KBM-7 (cell line): Measurements from ENCODE around the gene SEBOX.
A peak's percentile ranks its signal among the peaks of the same experiment; 100 is the strongest.

Source experiments
- DNase-seq: peaks from one replicate; pipeline ENCODE4 v3.0.0-alpha.2; 2015
- in situ Hi-C: fragments of 300-500 bp; cut with MboI; formaldehyde crosslinking; loops from 2 replicates; pipeline ENCODE4 v1.14.3; 2020; ENCODE audit warnings: low sequenced_read_pairs, low pct_unique_long_range_greater_than_20kb, mixed read lengths

The SEBOX gene, protein sequence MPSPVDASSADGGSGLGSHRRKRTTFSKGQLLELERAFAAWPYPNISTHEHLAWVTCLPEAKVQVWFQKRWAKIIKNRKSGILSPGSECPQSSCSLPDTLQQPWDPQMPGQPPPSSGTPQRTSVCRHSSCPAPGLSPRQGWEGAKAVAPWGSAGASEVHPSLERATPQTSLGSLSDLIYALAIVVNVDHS

DNA sequence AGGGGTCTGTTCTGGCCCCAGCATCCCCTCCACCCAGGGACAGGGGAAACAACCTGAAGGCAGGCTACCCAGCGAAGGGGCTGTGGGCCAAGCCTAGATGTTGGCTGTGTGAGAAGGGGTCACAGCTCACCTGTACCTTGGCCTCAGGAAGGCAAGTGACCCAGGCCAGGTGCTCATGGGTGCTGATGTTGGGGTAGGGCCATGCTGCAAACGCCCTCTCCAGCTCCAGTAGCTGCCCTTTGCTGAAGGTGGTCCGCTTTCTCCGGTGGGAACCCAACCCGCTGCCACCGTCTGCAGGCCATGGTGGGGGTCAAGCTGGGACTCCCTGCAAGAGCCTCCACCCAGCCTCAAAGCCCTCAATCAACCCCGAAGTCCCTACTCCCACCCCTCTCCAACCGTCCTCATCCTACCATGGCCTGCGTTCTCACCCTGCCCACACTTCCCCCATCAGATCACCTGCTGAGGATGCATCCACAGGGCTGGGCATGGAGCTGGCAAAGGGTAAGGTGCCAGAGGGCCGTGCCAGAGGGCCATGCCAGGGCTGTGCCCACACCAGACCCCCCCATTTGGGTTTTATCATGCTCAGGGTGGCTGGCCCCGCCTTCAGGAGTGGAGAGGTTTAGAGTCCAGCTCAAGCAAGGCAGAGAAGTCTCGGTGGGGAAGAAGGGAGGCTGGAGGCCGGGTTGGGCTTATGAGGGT lies at the start of gene SEBOX:
Gene SEBOX (minus strand): TSS at position 535 of the 699 bp plus-strand sequence. CDS start 48 bp downstream, at position 487.
- in situ Hi-C loops: no loop called here
- DNase-seq: no peak

DNA sequence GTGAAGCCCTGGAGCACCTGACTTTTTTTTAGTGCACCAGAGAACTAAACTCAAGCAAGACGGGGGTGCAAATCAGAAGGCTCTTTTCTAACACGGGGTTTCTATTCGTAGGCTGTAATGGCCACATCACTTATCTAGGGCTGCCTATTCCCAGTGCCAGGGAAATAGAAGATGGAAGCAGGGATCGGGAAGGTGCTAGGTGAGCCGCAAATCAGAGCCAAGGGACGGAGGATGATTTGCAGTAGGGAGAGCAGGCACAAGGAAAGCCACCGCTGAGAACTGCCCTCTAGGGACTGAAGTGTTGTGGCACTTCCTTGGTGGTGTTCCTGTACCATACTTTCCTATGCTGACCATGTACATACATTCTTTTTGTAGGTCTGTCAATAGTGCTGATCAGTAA lies 48.8 kb upstream of the SEBOX start:
- in situ Hi-C loops: no loop called here
- DNase-seq: no peak

DNA sequence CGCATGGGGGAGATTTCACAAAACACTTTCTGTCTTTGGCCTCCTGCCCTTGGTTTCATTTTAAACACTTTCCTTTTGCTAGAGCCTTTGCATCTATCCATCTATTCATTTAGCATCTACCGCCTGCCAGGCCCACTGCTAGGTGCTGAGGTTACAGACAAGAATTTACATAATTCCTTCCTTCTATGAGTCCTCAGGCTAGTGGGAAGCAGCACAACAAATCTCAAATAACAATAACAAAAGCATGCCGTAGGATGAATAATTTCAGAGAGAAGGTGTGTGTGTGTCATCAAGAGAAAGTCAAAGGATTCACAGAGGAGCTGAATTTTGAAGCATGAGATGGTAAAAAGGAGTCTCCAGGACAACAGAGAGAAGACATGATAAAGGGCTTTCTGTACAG lies 47.1 kb upstream of the SEBOX start:
- in situ Hi-C loops: no loop called here
- no peak for DNase-seq

DNA sequence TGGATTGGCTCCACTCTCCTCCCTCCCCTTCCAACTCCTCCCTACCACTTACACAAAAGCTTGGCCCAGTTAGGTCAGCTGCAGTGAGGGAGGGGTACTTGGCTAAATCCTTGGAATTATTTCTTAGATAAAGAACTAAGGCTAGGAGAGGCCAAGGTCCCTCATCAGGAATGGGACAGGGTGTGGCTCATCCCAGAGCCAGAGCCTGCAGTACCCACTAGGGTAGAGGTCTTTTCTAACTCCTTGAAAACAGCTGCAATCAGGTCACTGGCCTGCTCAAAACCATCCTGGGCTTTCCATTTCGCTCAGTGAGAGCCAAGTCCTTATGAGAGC lies 42.9 kb upstream of the SEBOX start:
- DNase-seq: no peak
- in situ Hi-C loops: no loop called here

DNA sequence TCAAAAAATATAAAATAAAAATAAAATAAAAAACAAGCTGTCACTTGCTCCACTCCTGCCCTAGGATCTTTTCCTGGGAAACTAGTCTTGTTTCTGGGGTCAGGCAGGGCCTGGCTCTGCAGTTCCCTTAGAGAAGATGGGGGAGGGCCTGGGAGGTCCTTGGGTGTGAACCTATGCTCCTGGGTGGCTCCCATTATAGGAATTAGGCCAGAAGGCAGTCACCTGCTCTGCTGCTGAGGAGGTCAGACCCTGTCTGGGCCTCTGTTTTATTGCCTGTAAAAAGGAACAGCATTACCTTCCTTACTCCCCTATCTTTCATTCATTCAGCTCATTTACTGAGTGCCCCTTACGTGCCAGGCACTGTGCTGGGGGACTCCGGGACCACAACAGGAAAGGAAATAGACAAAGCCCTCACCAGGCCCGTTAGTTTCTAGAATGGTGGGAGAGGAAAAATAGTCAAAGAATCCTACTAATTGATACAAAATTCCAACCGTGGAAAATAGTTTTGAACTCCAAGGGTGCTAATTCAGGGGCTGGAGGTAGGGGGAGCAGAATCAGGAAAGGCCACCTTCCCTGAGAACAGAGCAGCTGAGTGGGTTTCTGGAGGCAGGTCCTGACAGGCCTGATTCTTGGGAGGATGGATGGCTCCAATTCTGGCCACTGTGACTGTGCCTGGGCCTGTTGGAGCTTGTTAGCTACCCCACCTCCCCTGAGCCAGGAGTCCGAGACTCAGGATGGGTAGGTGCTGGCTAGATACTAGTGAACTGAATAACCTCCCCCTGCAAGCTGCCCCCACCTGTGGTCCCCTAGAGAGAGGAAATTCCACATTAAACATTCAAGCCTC lies 42.4 kb upstream of the SEBOX start:
- no peak for DNase-seq

DNA sequence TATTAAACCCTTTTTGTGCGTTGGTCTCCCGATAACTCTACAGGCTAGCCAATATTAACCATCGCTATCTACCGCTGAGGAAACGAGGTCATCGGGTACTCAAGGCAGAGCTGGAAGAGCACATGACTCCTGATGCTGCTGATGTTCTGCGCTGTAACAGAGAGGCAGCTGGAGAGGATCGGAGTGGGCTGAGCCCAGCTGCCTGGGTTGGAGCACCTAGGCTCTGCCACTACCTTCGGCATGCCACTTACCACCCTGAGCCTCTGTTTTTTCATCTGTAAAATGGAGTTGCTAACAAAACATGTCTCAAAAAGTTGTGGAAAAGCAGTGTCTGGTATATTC lies 41.4 kb upstream of the SEBOX start:
- no peak for DNase-seq
- in situ Hi-C loops: no loop called here

More for the DNA sequence above, 42.4 kb upstream of the SEBOX start:
- in situ Hi-C loops: no loop called here

DNA sequence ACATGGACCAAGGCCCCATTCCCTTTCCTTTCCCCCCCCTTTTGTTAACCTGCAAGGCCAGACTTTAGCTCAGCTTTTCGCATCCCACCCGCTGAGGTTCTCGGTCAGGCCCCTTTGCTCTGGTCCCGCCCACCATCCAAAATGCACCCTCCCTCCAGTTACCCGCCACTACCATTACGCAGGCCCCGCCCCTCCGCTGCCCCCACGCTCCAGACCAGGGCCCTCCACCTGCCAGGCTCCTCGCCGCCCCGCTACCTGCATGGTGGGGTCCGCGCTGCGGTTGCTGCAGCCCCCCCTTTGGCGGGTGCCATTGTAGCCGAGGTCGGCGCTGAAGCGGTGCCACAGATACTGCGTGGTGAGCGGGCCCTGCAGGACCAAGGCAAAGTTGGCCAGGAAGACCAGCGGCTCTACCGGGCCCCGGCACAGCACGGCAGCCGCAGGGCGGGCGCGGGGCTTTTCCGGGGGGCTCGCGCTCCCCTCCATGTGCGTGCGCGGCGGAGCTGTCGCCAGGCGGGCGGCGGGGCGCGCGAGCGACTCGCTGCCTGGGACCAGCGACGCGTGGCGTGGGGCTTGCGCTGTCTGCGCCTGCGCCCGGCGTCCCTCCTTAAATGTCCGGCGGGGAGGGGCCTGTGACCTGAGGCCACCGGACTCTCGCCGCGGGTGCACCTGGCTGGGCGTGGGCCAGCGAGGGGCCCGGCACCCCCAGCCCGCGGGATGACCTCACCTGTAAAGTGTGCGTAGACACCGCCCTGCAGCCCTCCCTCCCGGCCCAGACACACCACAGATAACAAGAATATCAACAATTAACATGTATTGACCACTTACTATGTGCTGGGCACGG lies 40.9 kb upstream of the SEBOX start, which contains the start of gene SLC46A1:
Gene SLC46A1 (minus strand): TSS at position 581 of the 841 bp plus-strand sequence. CDS start 98 bp downstream, at position 483.
- in situ Hi-C loops: no loop called here
- DNase-seq: peak; percentile 34

DNA sequence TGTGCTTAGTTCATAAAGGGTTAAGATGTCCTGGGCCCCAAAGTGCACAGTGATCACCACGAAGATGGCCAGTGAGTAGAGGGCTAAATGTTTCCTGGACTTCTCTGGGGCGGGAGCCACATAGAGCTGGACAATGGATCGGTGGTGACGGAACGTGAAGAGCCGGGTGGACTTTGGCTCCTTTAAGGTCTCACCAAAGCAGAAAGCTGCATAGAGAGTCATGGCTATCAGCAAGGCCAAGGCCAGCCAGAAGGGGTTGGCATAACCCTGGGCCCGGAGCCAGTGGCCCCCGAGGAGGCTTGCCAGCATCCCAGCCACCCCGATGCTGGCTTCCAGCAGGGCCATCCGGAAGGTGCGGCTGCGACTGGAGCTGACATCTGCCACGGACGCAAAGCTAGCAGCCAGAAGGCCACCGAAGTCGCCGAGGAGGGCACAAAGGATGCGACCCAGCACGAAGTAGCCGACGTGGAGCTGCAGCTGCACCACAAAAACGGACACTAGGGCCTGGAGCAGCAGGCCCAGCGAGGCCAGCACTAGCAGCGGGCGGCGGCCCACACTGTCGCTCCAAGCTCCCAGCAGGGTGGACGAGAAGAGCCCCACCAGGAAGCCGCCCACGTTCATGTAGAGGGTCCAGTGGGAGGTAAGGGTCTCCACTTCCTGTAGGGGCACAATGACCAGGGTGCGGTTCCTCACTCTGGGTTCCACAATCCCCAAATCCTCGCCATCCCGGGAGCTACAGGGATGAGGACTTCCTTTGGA lies 40.0 kb upstream of the SEBOX start:
- in situ Hi-C loops: no loop called here

DNA sequence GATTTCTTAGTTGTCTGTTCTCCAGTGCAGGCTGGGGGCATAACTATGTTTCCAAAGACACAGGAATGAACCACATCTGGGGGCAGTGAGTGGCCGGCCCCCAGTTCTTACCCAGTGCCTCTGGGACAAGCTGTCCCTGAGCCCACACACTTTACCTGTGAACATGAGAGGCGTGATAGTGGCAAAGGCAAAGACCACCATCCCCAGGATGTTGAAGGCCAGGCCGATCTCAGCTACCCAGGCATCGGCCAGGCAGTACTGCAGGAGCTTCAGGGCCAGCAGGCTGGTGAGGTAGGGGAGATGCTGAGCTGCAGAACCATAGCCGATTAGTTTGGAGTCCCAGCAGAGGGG lies 39.4 kb upstream of the SEBOX start:
- in situ Hi-C loops: no loop called here
- DNase-seq: no peak

More for the DNA sequence above, 40.0 kb upstream of the SEBOX start:
- DNase-seq: no peak

DNA sequence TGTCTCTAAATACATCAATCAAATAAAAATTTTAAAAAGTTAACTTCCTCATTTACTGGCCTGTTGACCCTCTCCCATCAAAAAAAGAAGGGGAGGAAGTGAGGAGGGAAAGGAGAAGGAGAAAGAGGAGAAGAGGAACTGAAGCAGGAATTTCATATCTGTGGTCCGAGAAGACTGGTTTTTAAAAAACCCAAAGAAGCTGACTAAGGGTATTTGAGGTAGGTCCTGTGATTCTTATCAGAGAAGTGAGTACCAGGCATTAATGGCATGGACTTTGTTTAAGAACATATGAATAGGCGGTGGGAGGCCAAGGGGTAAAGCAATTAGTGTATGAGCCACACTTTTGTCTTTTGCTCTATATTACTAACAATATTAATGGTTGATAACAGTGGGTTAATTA lies 39.0 kb upstream of the SEBOX start:
- DNase-seq: peak; percentile 19
- in situ Hi-C loops: no loop called here

DNA sequence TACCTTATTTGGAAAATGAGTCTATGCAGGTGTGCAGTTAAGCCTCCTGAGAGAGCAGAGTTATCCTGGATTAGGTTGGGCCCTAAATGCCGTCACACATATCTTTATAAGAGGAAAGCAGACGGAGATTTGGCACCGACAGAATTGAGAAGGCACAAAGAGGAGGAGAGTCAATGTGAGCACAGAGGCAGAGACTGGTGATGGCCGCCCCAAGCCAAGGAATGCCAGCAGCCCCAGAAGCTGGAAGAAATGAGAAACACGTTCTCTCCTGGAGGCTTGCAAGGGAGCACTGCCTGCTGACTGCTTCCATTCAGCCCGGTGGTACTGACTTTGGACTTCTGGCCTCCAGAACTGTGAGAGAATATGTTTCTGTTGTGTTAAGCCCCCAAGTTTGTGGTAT lies 37.8 kb upstream of the SEBOX start:
- DNase-seq: no peak
- in situ Hi-C loops: no loop called here

DNA sequence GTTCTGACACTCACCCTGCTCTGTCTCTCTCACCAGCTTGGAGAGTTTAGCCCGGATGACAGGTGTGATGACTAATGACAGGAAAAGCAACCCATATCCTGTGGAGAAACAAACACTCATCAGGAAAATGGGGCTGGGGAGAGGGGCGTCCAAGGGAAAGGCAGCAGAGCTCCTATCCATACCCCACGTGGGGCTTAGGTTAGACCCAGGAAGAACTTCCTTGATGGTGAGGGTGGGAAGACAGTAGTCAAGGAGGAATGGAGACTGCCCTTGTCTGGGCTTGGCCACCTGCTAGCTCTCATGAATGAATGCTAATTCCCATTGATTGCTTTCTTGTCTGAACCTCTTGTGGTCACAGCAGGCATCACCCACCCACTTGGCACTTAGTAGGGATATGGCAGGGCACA lies 37.2 kb upstream of the SEBOX start:
- no peak for DNase-seq
- in situ Hi-C loops: no loop called here

DNA sequence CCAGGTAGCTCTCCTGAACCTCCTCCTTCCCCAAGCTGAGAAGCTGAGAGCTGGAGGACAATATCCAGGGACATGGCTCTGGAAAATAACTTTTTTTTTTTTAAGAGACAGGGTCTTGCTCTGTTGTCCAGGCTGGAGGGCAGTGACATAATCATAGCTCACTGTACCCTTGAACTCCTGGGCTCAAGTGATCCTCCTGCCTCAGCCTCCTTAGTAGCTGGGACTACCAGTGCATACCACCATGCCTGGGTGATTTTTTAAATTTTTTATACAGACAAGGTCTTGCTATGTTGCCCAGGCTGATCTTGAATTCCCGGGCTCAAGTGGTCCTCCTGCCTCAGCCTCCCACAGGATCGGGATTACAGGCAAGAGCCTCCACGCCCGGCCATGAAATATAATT lies 34.8 kb upstream of the SEBOX start:
- DNase-seq: no peak
- in situ Hi-C loops: no loop called here

DNA sequence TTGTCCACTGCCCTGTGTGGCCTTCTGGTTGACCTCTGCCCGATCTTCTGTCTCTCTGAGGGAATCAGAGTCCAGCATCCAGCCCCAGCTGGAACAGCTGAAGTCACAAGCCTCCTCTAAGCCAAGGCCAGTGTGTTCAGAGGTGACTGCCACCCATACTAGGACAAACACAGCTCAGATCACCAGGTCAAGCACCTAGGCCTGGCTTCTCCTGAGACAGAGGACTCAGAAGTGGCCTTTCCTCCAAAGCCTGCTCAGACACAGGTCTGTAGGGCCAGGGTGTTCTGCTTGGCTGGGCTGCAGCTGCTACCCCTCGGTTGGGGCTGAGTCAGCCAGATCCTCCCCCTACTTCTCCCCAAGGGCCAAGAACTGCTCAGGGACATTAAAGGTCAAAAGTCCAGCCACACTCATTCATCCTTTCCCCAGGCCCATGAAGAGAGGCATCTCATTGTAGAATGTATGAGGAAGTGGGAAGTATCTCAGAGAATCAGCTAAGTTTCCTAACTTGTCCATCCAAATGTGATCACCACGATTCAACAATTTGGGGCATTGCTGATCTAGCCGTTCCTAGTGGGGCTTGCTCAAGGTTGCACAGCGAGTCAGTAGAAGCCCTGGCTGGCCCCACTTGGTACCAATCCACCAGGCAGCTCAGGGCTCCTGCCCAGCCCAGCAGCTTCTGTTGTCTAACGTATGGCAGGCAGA lies 33.4 kb upstream of the SEBOX start:
- in situ Hi-C loops: no loop called here
- DNase-seq: no peak

DNA sequence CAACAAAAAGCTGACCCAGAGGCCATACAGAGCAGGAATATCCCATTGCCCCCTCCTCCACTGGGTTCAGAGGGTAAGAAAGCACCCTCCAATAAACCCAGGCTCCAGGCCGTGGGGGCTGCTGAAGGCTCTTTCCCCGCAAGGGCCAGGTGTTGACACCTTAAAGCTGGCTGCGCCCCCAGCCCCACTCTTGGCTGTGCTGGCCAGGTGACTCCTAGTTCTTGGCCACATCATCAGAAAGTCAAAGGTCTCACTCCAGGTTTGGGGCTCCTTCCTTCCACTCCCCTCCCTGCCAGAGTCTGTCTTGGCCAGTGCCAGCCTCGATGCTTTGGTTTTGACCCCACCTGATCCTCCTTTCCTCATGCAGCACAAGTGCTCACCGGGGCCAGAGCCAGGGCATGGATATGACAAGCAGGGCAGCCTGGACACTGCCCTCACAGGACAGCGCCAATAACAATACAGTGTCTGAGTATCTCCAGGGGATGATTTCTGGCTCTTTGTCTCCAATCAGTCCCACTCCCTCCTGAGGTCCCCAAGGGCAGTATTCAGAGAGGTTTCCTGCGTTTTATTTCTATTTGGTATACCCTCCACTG lies 32.8 kb upstream of the SEBOX start:
- DNase-seq: no peak
- in situ Hi-C loops: no loop called here

DNA sequence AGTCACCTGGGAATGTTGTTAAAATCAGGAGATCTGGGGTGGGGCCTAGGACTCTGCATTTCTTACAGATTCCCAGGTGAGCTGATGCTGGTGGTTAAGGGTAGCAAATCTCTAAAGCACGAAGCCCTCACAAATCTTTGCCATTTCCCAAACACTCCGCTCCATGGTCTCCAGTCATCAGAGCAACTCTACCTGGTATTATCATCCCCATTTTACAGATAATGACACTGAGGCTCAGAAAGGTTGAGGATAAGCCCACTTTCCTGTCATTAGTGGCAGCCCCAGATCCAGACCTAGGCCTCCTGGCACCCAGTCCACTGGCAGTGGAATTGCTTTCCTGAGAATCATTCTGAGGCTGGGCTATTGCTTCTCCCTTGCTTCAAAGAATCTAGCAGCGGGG lies 32.3 kb upstream of the SEBOX start:
- in situ Hi-C loops: no loop called here
- no peak for DNase-seq

DNA sequence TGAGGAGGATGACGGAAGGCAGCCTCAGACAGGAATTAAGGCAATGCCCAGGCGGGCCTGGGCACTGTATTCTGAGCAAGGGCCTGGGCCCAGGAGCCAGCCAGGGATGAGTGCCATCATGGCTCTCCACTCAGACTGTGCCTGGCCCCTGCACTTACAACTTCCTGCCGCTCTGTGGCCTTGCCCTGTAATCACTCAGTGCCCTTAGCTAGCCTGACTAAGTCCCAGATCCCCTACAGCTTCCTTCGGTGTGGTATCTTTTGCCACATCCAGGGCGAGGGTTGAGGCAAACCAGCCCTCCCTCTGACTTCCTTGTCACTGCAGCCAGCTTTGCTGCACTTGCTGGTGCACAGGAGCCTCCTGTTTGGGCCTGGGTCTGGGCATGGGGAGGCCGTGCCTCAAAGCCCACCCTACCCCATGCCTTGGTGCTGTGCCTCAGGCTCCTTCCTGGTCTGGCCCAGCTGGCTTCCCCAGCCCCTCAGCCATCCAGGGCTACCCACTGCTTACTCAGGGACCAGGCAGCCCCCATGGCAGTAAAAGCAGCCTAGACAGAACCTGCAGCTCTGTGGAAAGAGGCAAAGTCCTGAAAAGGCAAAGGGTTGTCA lies 31.7 kb upstream of the SEBOX start:
- in situ Hi-C loops: no loop called here
- DNase-seq: no peak

DNA sequence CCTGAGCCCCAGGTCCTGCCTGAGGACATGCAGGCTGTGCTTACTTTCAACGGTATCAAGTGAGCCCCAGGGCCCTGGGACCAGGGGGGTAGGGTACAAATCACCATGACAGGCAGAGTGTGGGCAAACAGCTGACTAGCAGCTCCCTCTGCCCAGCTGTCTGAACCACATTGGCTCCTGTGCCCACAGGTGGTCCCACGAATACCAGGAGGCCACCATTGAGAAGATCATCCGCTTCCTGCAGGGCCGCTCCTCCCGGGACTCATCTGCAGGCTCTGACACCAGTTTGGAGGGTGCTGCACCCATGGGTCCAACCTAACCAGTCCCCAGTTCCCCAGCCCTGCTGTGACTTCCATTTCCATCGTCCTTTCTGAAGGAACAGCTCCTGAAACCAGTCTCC lies 31.0 kb upstream of the SEBOX start:
- in situ Hi-C loops: no loop called here
- DNase-seq: no peak
